Activated CD8-positive, alpha-beta T cell treated with anti-CD3 and anti-CD28 coated beads, Interleukin-2, amount 10 ng/mL, durations not matched to agents 7 days and 5 days (primary cell): ENCODE results near the gene DTNBP1. TPM values are rescaled to one million over a fixed set of nuclear protein-coding genes. Genes with fewer than 3 reads are reported as not detected.

ENCODE experiments used
- ATAC-seq: fragments of 150-1000 bp; cut with Tn5 transposase; one replicate; pipeline ENCODE4 v1.10.0; 2021; ENCODE audit warnings: moderate library complexity
- CTCF ChIA-PET: fragments of 350-600 bp; sonication (Branson Sonifier 250); formaldehyde crosslinking; loops from one replicate; lab custom pipeline; 2021; ENCODE audit warnings: antibody characterized with exemption; lab: Charles Lee
- POLR2A ChIA-PET: fragments of 350-600 bp; sonication (Branson Sonifier 250); formaldehyde crosslinking; loops from one replicate; lab custom pipeline; 2021; ENCODE audit warnings: antibody characterized with exemption; lab: Charles Lee
- DNase-seq: peaks from one replicate; pipeline ENCODE4 v3.0.0-alpha.2; 2020
- H3K27ac Mint-ChIP-seq: one replicate; pipeline ENCODE4 v1.8.0; 2021; ENCODE audit warnings: mild to moderate bottlenecking, mixed read lengths
- H3K27me3 Mint-ChIP-seq: one replicate; pipeline ENCODE4 v1.8.0; 2021; ENCODE audit warnings: low read depth, mixed read lengths
- H3K36me3 Mint-ChIP-seq: one replicate; pipeline ENCODE4 v1.8.0; 2021; ENCODE audit warnings: low read depth, mixed read lengths
- H3K4me1 Mint-ChIP-seq: one replicate; pipeline ENCODE4 v1.8.0; 2021; ENCODE audit warnings: low read depth, mixed read lengths
- H3K4me3 Mint-ChIP-seq: one replicate; pipeline ENCODE4 v1.8.0; 2021; ENCODE audit warnings: mild to moderate bottlenecking, mixed read lengths
- H3K9me3 Mint-ChIP-seq: one replicate; pipeline ENCODE4 v1.8.0; 2022; ENCODE audit warnings: mixed read lengths; ENCODE audit not compliant: insufficient read depth
- total RNA-seq, 2 experiments: library from RNA; stranded (reverse); gene quantifications; one replicate each; pipeline ENCODE4 v1.2.3, GENCODE V29; 2021

DTNBP1 gene
- total RNA-seq, 2 experiments from 2014 or later, result 17.7 to 19.0 TPM

DNA sequence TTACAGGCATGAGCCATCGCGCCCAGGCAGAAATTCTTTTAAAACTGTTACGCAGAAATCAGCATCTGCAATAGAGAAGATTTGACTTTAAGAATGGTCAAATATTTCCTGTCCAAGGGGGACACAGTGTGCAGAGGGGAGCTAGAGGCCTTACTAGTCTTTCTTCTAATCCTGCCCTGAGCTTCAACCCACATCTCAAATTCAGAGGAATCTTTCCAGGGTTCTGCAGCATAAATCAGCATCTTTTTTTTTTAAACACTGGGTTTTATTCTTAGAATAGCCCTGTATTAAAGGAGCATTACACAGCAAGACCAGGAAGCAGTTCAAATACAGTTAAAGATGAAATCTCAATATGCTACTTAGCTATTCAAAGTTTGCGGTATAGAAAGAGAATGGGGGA, 81.1 kb downstream of the DTNBP1 start:
- Mint-ChIP-seq H3K36me3 (peaks cover 3% of the 10 kb centered on the region), H3K27me3 (no peaks in the 10 kb centered on the region), H3K4me1 (peaks cover 4% of the 10 kb centered on the region), H3K27ac (no peak overlapping the region), H3K9me3 (no peaks in the 10 kb centered on the region), H3K4me3 (no peak overlapping the region)
- DNase-seq (no peak), ATAC-seq (no peak)
- POLR2A ChIA-PET, result no interaction called here
- CTCF ChIA-PET, result no interaction called here

DNA sequence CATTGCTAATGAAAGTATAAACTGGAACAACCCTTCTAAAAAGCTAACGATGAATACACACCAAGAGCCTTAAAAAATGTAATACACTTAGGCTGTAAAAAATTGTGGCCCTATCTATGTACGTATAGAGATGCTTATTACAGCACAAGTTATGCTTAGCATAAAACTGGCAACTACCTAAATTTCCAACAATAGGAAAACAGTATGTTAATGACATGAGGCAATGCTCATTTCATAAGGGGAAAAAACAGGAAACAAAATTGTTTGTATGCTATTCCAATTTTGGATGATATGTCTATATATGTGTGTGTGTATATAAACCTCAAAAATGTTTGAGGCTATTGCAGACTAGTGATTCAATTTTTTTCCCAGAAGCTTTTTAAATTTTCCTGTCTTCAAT, 82.5 kb downstream of the DTNBP1 start:
- ATAC-seq (no peak), DNase-seq (no peak)
- H3K4me3 Mint-ChIP-seq, result no peak overlapping the region

DNA sequence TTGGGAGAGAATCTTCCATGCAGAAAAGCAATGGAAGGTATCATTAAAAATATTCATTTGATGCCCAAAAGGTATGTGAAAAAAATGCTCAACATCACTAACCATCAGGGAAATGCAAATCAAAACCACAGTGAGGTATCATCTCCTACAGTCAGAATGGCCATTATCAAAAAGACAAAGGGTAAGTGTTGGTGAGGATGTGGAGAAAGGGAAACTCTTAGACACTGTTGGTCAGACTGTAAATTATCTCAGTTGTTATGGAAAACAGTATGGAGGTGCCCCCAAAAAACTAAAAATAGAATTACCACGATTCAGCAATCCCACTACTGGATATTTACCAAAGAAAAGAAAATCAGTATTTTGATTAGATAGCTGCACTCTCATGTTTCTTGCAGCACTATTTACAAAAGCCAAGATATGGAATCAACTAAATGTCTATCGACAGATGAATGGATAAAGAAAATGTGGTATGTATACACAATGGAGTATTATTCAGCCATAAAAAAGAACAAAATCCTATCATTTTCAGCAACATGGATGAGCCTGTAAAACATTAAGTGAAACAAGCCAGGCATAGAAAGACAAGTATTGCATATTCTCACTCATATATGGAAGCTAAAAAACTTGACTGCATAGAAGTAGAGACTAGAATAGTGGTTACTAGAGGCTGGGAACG, 84.0 kb downstream of the DTNBP1 start:
- no peak for DNase-seq
- Mint-ChIP-seq H3K4me1 (peaks cover 10% of the 10 kb centered on the region), H3K27me3 (no peaks in the 10 kb centered on the region), H3K36me3 (peaks cover 3% of the 10 kb centered on the region), H3K4me3 (no peak overlapping the region), H3K27ac (no peak overlapping the region), H3K9me3 (no peaks in the 10 kb centered on the region)
- CTCF ChIA-PET, result no interaction called here
- POLR2A ChIA-PET, result interaction anchor here (0.7 kb wide), 1 partner anchor 73 kb away, joined by 3 read pairs; no protein-coding TSS in a partner anchor
- no peak for ATAC-seq

More for the DNA sequence above, 82.5 kb downstream of the DTNBP1 start:
- Mint-ChIP-seq H3K4me1 (peaks cover 9% of the 10 kb centered on the region), H3K27me3 (no peaks in the 10 kb centered on the region), H3K27ac (no peak overlapping the region), H3K36me3 (peaks cover 3% of the 10 kb centered on the region), H3K9me3 (no peaks in the 10 kb centered on the region)
- POLR2A ChIA-PET, result no interaction called here
- CTCF ChIA-PET, result no interaction called here

DNA sequence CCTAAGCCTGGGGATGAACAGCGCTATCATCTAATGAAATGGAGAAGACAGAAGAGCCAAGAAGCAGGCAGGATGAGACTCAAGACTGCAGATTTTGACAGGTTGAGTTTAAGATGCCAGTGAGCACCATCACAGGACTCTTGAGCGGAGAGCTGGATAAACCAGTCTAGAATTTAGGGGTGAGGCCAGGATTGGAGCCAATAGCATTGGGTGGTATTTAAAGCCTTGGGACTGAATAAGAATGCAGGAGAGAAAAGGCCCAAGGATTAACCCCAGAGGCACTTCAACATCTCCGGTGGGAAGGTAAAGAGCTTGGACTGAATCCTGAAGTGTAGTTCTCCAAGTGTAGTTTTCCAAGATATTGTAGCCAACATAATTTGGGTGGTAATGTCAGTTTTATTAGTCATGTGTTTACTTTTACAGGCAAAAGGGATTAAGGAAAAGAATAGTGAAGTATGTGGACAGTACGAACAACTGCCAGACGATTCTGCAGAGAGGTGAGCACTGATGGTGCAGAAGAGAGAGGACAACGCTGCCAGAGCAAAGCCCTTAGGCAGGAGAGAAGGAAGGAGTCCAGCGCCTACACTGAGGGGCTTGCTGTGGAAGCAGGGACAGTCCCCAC, 85.2 kb downstream of the DTNBP1 start:
- POLR2A ChIA-PET, result no interaction called here
- DNase-seq (no peak), ATAC-seq (no peak)
- CTCF ChIA-PET, result no interaction called here
- Mint-ChIP-seq H3K27ac (no peak overlapping the region), H3K4me3 (no peak overlapping the region), H3K36me3 (peaks cover 3% of the 10 kb centered on the region), H3K4me1 (peaks cover 10% of the 10 kb centered on the region), H3K9me3 (no peaks in the 10 kb centered on the region), H3K27me3 (no peaks in the 10 kb centered on the region)

DNA sequence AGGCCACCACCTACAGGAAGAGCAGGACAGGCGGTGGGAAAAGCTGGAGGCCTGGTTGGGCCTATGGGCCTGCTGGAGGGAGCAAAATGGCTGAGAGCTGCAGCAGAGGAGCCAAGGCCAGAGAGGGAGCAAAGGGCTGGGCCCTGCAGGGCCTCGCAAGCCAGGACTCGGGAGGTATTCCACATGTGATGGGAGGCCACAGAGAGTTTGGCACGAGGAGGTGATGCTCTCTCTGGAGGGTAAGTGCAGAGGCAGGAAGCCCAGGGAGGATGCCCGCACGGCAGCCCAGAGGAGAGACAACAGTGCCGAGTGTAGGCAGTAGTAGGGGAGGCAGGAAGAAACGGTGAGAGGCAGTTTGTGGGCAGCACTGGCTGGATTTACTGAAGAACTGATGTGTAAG, 85.7 kb downstream of the DTNBP1 start:
- no peak overlapping the region for H3K4me3 Mint-ChIP-seq
- peaks cover 10% of the 10 kb centered on the region for H3K4me1 Mint-ChIP-seq
- no peaks in the 10 kb centered on the region for H3K9me3 Mint-ChIP-seq
- DNase-seq (no peak), ATAC-seq (no peak)
- no peak overlapping the region for H3K27ac Mint-ChIP-seq
- no peaks in the 10 kb centered on the region for H3K27me3 Mint-ChIP-seq
- peaks cover 3% of the 10 kb centered on the region for H3K36me3 Mint-ChIP-seq
- POLR2A ChIA-PET, result no interaction called here
- CTCF ChIA-PET, result no interaction called here

DNA sequence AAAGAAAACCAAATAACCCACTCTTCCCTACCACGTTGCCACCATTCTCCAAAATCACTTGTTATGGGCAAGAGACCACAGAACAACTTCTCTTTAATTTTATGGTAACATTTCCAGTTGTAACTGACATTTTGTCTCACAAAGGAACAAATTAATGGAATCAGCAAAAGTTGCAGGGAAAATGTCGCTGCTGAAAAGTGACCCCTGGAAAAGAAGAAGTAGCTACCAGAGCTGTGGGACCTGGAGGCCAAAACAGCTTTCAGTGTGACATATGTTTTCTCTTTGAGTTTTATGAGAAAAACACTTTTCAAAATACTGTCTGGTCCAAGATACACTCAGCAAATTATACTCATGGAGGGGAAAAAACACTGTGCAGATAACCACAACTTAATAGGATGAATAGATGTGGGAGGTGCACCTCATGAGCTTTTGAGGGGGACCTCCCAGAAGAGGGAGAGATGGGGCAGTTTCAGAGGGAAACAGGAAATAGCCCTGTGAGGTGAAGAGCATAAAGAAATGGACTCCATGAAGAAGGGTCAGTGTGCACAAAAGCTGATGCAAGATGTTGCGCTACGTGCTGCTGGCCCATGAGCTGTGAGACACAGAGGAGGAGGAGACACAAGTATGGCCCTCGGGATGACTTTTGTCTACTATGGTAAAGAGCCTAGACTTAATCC, 87.3 kb downstream of the DTNBP1 start:
- CTCF ChIA-PET, result no interaction called here

DNA sequence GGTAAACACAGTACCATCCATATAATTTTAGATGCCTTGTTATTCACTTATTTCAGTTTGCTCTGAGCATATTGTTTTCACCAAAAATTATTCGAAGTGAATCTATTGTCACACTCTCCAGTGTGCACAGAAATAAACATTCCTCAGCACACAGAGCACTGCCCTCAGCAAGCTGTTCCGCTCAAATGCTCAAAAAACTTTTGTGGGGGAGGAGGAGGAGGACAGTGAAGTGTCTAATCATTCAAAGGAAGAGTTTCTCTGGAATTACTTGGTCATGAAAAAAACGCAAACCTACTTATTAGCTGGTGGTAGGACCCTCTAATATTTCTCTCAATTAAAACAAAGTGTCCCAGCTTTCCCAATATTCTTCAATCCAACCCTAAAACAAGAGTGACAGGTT, 88.3 kb downstream of the DTNBP1 start:
- no peaks in the 10 kb centered on the region for H3K27me3 Mint-ChIP-seq
- no peak overlapping the region for H3K27ac Mint-ChIP-seq
- DNase-seq (no peak), ATAC-seq (no peak)
- POLR2A ChIA-PET, result no interaction called here
- CTCF ChIA-PET, result no interaction called here
- peaks cover 6% of the 10 kb centered on the region for H3K9me3 Mint-ChIP-seq
- H3K4me3 Mint-ChIP-seq, result no peak overlapping the region
- H3K36me3 Mint-ChIP-seq, result peaks cover 8% of the 10 kb centered on the region
- H3K4me1 Mint-ChIP-seq, result peaks cover 10% of the 10 kb centered on the region

More for the DNA sequence above, 87.3 kb downstream of the DTNBP1 start:
- H3K9me3 Mint-ChIP-seq, result peaks cover 6% of the 10 kb centered on the region
- POLR2A ChIA-PET, result no interaction called here
- H3K36me3 Mint-ChIP-seq, result peaks cover 8% of the 10 kb centered on the region
- H3K27me3 Mint-ChIP-seq, result no peaks in the 10 kb centered on the region
- no peak overlapping the region for H3K4me3 Mint-ChIP-seq
- peaks cover 10% of the 10 kb centered on the region for H3K4me1 Mint-ChIP-seq
- H3K27ac Mint-ChIP-seq, result no peak overlapping the region
- ATAC-seq (no peak), DNase-seq (no peak)

DNA sequence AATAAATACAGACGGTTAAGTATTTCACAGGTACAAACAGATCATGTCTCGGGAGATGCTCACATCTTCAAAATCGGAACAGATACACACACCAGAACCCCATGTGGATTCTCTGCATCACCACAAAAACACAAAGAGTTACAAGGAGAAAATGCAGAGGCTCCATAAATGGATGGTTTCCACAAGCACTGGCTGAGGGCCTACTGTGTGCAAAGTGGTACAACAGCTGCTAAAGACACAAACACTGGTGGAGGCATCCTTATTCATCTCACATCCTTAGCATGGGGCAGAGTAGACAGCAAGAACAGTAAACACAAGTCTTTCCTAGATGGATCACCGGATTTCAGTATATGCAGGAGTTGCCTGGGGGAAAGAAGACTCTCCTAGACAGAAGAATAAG, 88.8 kb downstream of the DTNBP1 start:
- CTCF ChIA-PET, result no interaction called here
- POLR2A ChIA-PET, result no interaction called here
- no peaks in the 10 kb centered on the region for H3K27me3 Mint-ChIP-seq

DNA sequence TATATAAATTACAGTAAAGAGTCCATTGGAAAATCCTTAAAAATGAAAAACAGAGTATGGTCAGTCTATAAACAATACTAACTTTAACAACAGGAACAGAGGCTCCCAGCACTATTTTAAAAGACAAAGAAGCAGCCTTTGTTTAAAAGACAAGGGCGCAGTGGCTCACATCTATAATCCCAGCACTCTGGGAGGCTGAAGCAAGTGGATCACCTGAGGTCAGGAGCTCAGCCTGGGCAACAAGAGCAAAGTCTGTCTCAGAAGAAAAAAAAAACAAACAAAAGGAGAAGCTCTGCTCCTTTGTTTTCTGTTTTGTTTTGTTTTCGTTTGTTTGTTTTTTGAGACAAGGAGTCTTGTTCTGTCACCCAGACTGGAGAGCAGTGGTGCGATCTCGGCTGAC, 89.4 kb downstream of the DTNBP1 start:
- Mint-ChIP-seq H3K27me3 (no peaks in the 10 kb centered on the region), H3K9me3 (peaks cover 6% of the 10 kb centered on the region), H3K4me3 (no peak overlapping the region), H3K27ac (no peak overlapping the region), H3K36me3 (peaks cover 5% of the 10 kb centered on the region), H3K4me1 (peaks cover 6% of the 10 kb centered on the region)
- POLR2A ChIA-PET, result no interaction called here
- DNase-seq (no peak), ATAC-seq (no peak)
- CTCF ChIA-PET, result no interaction called here

More for the DNA sequence above, 88.8 kb downstream of the DTNBP1 start:
- Mint-ChIP-seq H3K27ac (no peak overlapping the region), H3K9me3 (peaks cover 6% of the 10 kb centered on the region), H3K4me1 (peaks cover 8% of the 10 kb centered on the region), H3K4me3 (no peak overlapping the region), H3K36me3 (peaks cover 5% of the 10 kb centered on the region)
- ATAC-seq (no peak), DNase-seq (no peak)

DNA sequence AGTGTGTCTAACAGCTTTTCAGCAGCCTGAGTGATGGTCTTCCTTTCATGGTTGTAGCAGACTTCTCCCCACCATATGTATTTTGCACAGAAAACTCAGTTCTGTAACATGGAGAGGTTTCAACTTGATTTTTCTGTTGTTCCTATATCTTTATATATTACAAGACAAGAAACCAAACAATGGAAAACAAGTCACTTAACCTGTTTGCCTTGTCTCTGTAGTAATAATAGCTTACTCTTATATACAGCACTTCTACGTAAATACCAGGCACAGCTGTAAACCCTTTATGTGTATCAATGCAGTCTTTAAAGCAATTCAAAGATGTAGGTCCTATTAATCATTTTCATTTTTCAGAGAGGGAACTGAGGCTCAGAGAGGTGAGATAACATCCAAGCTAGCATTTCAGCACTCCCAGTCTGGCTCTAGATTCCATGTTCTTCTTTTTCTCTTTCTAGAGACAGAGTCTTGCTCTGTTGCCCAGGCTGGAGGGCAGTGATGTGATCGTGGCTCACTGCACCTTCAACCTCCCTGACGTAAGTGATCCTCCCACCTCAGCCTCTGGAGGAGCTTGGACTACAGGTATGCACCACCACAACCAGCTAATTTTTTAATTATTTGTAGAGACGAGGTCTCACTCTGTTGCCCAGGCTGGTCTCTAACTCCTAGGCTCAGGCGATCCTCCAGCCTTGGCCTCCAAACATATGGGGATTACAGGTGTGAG, 90.4 kb downstream of the DTNBP1 start:
- no peaks in the 10 kb centered on the region for H3K27me3 Mint-ChIP-seq
- DNase-seq, result no peak
- H3K4me3 Mint-ChIP-seq, result no peak overlapping the region
- peaks cover 6% of the 10 kb centered on the region for H3K9me3 Mint-ChIP-seq
- peaks cover 6% of the 10 kb centered on the region for H3K4me1 Mint-ChIP-seq
- peaks cover 5% of the 10 kb centered on the region for H3K36me3 Mint-ChIP-seq
- ChIA-PET POLR2A (no interaction called here), CTCF (interaction anchor here (1.2 kb wide), 1 partner anchor 9 kb away, joined by 3 read pairs; no protein-coding TSS in a partner anchor)
- ATAC-seq, result no peak
- H3K27ac Mint-ChIP-seq, result no peak overlapping the region

DNA sequence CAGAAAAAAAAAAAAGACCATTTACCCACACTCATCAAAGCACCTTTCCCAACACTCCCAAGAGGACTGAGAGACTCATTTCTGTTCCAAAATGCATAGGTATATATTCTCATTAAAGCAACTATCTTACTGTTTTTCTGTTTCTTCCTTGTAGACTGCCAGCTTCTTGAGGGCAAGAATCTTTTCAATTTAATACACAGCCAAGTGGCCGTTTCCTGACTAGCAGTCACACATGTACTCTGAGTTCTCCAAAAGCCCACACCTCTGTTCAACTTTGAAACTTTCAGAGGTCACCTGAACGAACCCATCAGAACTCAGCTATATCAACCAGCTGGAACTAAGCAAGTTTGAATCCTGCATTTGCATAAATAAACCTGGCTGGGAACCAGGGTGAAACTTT, 92.7 kb downstream of the DTNBP1 start:
- POLR2A ChIA-PET, result no interaction called here
- DNase-seq (no peak), ATAC-seq (no peak)
- no peak overlapping the region for H3K4me3 Mint-ChIP-seq
- CTCF ChIA-PET, result no interaction called here
- H3K27ac Mint-ChIP-seq, result no peak overlapping the region
- no peaks in the 10 kb centered on the region for H3K27me3 Mint-ChIP-seq
- H3K4me1 Mint-ChIP-seq, result no peaks in the 10 kb centered on the region
- H3K9me3 Mint-ChIP-seq, result peaks cover 6% of the 10 kb centered on the region
- peaks cover 5% of the 10 kb centered on the region for H3K36me3 Mint-ChIP-seq
